ELF-1 (cell line): ENCODE results near the gene ZFPM1.

Experiments
- DNase-seq: peaks from one replicate; pipeline ENCODE4 v3.0.0-alpha.2; 2016; ENCODE audit warnings: low read depth, low spot score

Gene ZFPM1

DNA sequence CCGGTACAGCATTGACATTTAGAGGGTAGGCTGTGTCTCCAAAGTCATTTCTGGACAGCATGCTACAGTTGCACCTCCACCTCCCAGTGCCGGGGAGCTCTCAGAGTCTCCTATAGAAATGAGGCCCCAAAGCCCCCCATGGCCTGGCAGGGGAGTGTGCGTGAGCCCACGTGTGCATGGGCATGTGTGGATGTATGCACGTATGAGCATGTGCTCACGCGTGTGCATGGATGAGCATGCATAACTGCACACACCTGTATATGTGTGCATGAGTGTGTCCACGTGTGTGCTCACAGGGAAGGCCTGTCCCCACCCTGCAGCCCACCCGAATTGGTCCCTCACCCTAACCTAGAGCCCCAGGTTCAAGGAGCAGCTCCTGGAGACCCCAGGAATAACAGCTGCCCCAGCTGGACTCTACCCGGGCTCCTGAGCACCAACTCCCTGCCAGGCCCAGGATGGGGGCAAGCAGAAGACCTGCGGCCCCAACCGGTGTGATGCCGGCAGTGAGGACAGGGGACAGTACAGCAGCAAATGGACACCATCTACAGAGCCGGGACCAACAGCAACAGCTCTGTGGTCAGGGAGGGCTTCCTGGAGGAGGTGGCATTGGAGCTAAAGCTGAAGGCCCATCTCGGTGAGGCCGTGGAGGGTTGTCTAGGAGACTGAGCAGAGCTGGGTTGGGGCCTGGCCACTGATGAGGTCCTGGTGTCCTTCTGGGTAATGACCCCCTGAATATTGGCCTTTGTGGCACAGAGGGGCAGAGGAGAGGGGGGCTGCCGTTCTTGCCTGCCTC, 35.2 kb upstream of the ZFPM1 start:
- DNase-seq = no peak

DNA sequence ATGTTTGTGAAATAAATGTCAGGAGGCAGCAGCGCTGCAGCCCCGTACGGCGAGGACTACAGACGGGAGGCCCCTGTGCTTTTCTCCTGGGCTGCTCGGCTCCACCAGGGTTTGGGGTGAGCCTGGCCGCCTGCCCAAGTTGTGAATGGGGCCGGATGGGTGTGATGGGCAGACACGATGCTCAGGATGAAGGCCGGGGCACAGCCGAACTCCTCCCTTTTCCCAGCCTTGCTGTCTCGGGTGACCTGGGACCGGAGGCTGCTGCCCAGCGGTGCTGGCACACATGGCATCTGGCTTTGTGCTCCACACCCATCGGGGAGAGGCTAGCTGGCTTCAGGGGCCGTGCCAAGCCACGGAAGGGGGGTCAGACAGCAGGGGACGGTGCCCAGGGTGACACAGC, 34.2 kb upstream of the ZFPM1 start:
- DNase-seq = no peak

DNA sequence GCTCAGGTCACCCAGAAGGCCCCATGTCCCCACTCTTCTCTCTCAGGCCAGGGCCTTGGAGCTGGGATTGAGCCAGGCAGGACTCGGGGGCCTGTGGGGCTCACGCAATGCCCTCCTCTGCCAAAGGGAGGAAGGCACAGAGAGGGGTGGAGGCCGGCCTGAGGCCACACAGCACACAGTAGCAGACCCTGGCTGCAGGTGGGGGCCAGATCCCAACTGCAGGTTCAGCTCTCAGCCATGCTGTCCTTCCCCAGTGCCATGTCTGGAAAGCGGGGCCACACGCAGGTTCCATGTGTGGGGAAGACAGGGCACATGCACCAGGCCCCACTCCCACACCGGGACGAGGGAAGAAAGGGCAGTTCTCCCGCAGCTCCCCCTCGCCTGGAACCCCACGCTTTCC, 33.3 kb upstream of the ZFPM1 start:
- no peak for DNase-seq

DNA sequence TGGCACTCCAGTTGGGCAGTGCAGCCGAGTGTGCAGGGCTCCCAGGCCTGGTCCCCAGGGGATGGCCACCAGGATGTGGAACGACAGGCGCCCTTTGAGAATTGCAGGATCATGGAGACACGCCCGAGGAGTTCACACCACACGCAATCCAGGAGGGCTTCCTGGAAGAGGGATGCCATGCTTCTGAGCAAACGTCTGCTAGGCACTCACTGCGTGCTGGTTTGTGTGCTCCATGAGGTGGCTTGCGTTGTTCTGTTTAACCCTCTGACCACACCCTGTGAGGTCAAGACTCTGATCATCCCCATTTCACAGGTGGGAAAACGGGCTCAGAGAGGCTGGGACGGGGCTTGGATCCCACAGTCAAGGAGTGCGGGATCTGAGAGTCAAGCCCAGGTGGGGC, 32.6 kb upstream of the ZFPM1 start:
- DNase-seq = no peak

DNA sequence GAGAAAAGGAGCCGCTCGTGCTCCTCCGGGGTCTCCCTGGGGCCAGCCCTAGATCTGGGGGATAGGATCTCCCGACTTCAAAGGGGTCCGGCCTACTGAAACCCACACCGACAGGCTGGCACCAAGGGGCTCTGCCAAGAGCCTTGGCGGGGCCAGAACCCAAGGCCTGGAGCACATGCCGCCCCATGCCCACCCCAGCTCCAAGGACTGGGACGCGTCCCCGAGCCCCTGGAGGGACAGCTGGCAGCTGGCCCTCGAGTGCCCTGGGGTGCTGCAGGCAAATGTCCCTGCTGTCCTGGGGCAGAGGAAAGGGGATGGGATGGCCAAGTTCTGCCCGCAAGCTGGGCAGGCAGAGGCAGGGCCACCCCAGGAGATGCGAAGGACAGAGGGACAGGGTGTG, 31.8 kb upstream of the ZFPM1 start:
- no peak for DNase-seq

DNA sequence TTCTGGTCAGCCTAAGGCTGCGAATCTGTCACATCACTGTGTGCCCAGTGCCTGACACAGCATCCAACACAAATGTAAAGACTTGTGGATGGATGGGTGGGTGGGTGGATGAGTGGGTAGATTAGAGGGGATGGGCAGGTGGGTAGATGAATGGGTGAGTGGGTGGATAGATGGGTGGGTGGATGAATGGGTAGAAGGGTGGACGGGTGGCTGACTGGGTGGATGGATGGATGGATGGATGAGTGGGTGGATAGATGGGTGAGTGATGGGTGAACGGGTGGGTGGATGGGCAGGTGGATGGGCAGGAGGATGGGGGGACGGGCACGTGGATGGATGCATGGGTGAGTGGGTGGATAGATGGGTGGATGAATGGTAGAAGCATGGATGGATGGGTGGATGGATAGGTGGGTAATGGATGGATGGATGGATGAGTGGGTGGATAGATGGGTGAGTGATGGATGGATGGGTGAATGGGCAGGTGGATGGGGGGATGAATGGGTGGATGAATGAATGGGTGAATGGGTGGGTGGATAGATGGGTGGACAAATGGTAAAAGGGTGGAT, 31.1 kb upstream of the ZFPM1 start:
- no peak for DNase-seq

DNA sequence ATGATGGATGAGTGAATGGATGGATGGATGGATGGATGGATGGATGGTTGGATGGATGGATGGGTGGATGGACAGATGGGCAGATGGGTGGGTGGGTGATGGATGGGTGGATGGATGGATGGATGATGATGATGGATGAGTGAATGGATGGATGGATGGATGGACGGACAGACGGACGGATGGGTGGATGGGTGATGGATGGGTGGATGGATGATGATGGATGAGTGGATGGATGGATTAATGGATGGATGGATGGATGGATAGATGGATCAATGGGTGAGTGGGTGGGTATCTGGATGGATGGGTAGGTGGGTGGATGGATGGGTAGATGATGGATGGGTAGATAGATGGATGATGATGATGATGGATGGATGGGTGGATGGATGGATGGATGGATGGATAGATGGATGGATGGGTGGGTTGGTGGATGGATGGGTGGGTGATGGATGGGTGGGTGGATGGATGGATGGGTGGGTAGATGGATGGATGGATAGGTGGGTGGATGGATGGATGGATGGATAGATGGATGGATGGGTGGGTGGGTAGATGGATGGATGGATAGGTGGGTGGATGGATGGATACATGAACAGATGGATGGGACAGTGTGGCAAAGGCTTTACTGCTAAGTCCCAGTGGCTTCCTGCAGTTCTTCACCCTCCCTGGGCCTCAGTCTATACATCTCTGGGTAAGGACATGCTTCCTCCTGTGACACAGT, 30.2 kb upstream of the ZFPM1 start:
- DNase-seq = no peak

DNA sequence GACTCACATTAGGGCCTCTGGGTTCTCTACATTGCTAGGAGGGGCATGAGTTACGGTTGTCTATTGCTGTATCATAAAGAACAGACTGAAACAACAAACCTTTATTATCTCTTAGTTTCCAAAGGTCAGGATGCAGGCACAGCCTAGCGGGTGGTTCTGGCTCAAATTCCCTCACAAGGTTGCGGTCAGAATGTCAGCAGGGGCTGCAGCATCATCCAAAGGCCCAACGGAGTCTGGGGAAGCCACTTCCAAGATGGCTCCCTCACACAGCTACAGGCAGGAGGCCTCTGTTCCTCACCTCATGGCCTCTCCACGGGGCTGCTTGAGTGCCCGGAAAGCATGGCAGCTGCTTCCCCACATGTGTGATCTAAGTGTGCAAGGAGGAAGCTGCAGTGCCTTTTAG, 29.6 kb upstream of the ZFPM1 start:
- no peak for DNase-seq

DNA sequence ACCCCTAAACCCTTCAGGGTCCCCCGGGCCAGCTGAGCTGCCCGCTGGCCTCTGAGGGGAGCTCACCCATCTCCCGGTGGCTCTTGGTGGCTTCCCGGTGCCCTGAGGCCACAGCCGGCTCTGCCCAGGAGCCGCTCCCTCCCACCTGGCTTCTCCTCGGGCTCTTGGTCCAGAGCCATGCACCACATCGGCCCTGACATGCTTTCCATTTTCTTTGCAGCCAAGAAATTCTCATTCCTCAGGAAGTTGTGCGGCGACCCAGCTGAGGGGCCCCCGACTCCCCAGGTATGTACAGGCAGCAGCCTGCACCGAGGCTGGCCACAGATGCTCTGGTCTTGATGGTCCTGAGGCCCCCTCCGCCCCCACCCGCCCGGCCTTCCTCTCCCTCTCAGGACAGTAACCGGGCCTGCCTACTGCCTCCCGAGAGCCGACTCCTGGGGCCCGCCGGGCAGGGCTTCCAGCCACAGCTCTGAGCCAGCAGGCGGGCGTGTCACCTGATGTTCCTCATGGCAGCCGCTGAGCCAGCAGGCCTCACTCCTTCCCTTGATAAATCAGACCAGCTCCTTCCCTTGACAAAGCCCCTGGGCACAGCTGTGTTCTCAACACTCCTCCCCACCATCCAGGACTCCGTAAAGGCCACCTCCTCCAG, 28.4 kb upstream of the ZFPM1 start:
- no peak for DNase-seq

DNA sequence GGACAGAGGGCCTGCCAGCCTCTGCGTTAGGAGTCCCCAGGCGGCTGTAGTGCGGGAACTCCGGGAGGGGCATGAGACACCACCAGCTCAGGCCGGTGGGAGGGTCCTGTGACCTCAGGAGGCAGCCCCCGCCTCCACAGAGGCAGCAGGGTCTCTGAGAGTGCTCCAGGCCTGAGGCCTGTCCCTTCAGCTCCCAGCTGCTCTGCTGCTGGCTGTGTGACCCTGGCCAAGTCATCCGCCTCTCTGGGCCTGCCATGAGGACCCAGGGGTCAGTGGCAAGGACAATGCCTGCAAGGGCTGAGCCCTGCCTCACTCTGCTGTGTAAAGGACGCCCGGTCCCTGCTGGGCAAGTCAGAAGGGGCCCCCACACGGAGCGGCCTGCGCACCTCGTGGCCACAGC, 27.1 kb upstream of the ZFPM1 start:
- DNase-seq = no peak

DNA sequence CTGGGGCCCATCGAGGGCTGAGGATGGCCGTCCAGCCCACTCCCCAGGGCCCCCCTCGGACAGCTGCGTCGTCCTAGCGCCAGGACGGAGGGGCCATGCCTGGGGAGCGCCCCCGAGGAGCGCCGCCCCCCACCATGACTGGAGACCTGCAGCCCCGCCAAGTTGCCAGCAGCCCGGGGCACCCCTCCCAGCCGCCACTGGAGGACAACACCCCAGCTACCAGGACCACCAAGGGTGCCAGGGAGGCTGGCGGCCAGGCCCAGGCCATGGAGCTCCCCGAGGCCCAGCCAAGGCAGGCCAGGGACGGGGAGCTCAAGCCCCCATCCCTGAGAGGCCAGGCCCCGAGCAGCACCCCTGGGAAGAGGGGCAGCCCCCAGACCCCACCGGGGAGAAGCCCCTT, 25.7 kb upstream of the ZFPM1 start:
- DNase-seq = no peak

DNA sequence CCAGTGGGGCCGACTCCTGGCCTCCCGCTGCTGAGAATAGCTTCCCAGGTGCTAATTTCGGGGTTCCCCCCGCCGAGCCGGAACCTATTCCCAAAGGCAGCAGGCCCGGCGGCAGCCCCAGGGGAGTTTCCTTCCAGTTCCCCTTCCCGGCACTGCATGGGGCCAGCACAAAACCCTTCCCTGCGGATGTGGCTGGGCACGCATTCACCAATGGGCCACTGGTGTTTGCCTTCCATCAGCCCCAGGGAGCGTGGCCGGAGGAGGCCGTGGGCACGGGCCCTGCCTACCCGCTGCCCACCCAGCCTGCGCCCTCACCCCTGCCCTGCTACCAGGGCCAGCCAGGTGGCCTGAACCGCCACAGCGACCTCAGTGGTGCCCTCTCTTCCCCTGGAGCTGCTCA, 24.9 kb upstream of the ZFPM1 start:
- DNase-seq = no peak

DNA sequence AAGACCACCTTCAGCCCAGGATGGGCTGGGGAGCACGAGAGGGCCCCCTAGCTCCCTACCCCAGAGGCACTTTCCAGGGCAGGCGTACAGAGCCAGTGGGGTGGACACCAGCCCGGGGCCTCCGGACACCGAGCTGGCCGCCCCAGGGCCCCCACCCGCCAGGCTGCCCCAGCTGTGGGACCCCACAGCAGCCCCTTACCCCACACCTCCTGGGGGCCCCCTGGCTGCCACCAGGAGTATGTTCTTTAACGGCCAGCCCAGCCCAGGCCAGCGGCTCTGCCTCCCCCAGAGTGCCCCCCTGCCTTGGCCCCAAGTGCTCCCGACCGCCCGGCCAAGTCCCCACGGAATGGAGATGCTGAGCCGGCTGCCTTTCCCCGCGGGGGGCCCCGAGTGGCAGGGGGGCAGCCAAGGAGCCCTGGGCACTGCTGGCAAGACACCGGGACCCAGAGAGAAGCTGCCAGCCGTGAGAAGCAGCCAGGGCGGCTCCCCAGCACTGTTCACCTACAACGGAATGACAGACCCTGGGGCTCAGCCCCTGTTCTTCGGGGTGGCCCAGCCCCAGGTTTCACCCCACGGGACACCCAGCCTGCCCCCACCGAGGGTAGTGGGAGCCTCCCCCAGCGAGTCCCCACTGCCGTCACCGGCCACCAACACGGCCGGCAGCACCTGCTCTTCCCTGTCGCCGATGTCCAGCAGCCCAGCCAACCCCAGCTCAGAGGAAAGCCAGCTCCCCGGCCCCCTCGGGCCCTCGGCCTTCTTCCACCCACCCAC, 24.3 kb upstream of the ZFPM1 start:
- no peak for DNase-seq

DNA sequence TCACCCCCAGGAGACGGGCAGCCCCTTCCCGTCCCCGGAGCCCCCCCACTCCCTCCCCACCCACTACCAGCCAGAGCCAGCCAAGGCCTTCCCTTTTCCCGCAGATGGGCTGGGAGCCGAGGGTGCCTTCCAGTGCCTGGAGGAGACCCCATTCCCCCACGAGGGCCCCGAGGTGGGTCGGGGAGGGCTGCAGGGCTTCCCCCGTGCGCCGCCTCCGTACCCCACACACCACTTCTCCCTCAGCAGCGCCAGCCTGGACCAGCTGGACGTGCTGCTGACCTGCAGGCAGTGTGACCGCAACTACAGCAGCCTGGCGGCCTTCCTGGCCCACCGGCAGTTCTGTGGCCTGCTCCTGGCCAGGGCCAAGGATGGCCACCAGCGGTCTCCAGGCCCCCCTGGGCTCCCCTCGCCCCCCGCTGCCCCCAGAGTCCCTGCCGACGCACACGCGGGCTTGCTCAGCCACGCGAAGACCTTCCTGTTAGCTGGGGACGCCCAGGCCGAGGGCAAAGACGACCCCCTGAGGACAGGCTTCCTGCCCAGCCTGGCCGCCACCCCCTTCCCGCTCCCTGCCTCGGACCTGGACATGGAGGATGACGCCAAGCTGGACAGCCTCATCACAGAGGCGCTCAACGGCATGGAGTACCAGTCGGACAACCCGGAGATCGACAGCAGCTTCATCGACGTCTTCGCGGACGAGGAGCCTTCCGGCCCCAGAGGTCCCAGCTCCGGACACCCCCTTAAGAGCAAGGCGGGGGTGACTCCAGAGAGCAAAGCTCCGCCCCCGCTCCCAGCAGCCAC, 23.5 kb upstream of the ZFPM1 start:
- no peak for DNase-seq

DNA sequence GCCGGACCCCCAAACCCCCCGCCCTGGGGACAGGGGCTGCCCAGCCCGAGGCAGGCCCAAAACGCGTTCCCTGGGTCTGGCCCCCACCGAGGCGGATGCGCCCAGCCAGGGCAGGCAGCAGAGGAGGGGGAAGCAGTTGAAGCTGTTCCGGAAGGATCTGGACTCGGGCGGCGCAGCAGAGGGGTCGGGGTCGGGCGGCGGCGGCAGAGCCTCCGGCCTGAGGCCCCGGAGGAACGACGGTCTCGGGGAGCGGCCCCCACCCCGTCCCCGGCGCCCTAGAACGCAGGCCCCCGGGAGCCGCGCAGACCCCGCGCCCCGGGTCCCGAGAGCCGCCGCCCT, 22.9 kb upstream of the ZFPM1 start:
- no peak for DNase-seq

DNA sequence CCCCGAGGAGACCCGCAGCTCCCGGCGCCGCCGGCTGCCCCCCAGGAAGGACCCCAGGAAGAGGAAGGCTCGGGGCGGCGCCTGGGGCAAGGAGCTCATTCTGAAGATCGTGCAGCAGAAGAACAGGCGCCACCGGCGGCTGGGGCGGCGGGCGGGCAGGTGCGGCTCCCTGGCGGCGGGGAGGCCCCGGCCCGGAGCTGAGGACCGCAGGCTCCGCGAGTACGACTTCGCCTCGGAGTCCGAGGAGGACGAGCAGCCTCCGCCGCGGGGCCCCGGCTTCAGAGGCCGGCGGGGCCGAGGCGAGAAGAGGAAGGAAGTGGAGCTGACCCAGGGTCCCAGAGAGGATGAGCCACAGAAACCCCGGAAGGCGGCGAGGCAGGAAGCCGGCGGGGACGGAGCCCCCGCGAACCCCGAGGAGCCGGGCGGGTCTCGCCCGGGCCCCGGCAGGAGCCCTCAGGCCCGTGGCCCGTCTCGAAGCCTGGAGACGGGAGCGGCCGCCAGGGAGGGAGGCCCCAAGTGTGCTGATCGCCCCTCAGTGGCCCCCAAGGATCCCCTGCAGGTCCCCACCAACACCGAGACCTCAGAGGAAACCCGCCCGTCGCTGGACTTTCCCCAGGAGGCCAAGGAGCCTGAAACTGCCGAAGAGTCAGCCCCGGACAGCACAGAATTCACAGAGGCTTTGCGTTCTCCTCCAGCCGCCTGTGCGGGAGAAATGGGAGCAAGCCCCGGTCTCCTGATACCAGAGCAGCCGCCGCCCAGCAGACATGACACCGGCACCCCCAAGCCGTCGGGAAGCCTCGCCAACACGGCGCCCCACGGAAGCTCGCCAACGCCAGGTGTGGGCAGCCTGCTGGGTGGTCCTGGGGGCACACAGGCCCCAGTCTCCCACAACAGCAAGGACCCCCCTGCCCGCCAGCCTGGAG, 22.3 kb upstream of the ZFPM1 start:
- no peak for DNase-seq

DNA sequence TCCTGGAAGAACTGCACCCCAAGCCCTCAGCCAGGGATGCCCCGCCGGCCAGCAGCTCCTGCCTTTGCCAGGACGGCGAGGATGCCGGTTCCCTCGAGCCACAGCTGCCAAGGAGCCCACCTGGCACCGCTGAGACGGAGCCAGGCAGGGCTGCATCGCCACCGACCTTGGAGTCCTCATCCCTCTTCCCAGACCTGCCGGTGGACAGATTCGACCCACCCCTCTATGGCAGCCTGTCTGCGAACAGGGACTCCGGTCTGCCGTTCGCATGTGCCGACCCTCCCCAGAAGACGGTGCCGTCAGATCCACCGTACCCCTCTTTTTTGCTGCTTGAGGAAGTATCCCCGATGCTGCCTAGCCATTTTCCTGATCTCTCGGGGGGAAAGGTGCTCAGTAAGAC, 21.4 kb upstream of the ZFPM1 start:
- DNase-seq = no peak

DNA sequence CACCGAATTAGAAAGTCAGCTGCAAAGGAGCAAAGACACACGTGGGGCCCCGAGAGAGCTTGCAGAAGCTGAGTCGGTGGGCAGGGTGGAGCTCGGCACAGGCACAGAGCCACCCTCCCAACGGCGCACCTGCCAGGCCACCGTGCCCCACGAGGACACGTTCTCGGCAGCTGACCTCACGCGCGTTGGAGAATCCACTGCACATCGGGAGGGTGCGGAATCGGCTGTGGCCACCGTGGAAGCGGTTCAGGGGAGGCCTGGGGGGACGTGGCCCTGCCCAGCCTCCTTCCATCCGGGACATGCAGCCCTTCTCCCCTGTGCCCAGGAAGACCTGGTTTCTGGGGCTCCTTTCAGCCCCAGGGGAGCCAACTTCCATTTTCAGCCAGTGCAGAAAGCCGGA, 20.9 kb upstream of the ZFPM1 start:
- DNase-seq = no peak

DNA sequence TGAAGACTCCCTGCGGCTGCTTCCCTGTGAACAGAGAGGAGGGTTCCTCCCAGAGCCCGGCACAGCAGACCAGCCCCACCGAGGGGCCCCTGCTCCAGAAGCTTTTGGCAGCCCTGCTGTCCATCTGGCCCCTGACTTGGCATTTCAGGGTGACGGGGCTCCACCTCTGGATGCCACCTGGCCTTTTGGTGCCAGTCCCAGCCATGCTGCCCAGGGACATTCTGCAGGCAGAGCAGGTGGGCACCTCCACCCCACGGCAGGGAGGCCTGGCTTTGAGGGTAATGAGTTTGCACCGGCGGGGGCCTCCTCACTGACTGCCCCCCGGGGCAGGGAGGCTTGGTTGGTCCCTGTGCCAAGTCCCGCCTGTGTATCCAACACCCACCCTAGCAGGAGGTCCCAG, 20.3 kb upstream of the ZFPM1 start:
- DNase-seq = no peak
